CD4-positive, alpha-beta T cell (primary cell): ENCODE data around the gene C2orf72. TPM values are rescaled to one million over a fixed set of nuclear protein-coding genes. Genes with fewer than 3 reads are reported as not detected.
"Not testable (repeated sequence)": the region's sequence is repeated elsewhere in the genome, so short reads cannot be mapped to it uniquely, and the experiment has no call there.

Experiments
- ATAC-seq: fragments of 200-7000 bp; cut with Tn5 transposase; one replicate; pipeline ENCODE4 v1.10.0; 2022; ENCODE audit warnings: mild to moderate bottlenecking; ENCODE audit not compliant: poor library complexity
- CTCF ChIA-PET: fragments of 350-600 bp; sonication (Branson Sonifier 250); formaldehyde crosslinking; loops from one replicate; lab custom pipeline; 2021; ENCODE audit warnings: antibody characterized with exemption, inconsistent platforms; lab: Charles Lee
- POLR2A ChIA-PET: fragments of 350-600 bp; sonication (Branson Sonifier 250); formaldehyde crosslinking; loops from one replicate; lab custom pipeline; 2021; ENCODE audit warnings: antibody characterized with exemption, inconsistent platforms; lab: Charles Lee
- DNase-seq, 14 experiments: peaks; one replicate each; pipeline ENCODE4 v3.0.0-alpha.2; 2013 to 2020; ENCODE audit warnings: mixed read lengths in 2 of 14
- H3K27ac ChIP-seq, 2 donors: one replicate each; pipeline versions ENCODE4 v1.5.1 to v1.7.0; 2013; ENCODE audit warnings: low read length in 2 of 2, low read depth in 1 of 2, mild to moderate bottlenecking in 1 of 2
- H3K27me3 ChIP-seq, 2 experiments: 1 replicate in 1 of 2; 2 replicates in 1 of 2; pipeline versions ENCODE4 v1.6.1 to v1.7.0; 2013; ENCODE audit warnings: low read length in 2 of 2, control low read depth in 1 of 2, mild to moderate bottlenecking in 1 of 2, moderate library complexity in 1 of 2; ENCODE audit not compliant: insufficient read depth in 2 of 2, control insufficient read depth in 1 of 2
- H3K36me3 ChIP-seq: one replicate; pipeline ENCODE4 v1.6.1; 2013; ENCODE audit warnings: low read length, control low read depth; ENCODE audit not compliant: insufficient read depth
- H3K4me1 ChIP-seq: one replicate; pipeline ENCODE4 v1.6.1; 2013; ENCODE audit warnings: low read length, control low read depth; ENCODE audit not compliant: insufficient read depth
- H3K4me3 ChIP-seq: one replicate; pipeline ENCODE4 v1.5.1; 2013; ENCODE audit warnings: mild to moderate bottlenecking, low read length, moderate library complexity
- H3K9me3 ChIP-seq, 2 experiments: 1 replicate in 1 of 2; 2 replicates in 1 of 2; pipeline versions ENCODE4 v1.6.1 to v1.7.0; 2013; ENCODE audit warnings: low read length in 2 of 2, mild to moderate bottlenecking in 2 of 2, control low read depth in 1 of 2, moderate library complexity in 1 of 2; ENCODE audit not compliant: control insufficient read depth in 1 of 2, insufficient read depth in 1 of 2
- H3K27ac Mint-ChIP-seq: one replicate; pipeline ENCODE4 v1.8.0; 2020; ENCODE audit warnings: mixed read lengths
- H3K27me3 Mint-ChIP-seq: one replicate; pipeline ENCODE4 v1.8.0; 2021; ENCODE audit warnings: mixed read lengths
- H3K36me3 Mint-ChIP-seq: one replicate; pipeline ENCODE4 v1.8.0; 2021; ENCODE audit warnings: low read depth, mixed read lengths
- H3K4me1 Mint-ChIP-seq: one replicate; pipeline ENCODE4 v1.8.0; 2021; ENCODE audit warnings: low read depth, mixed read lengths
- H3K4me3 Mint-ChIP-seq: one replicate; pipeline ENCODE4 v1.8.0; 2020; ENCODE audit warnings: mild to moderate bottlenecking, mixed read lengths
- H3K9me3 Mint-ChIP-seq: one replicate; pipeline ENCODE4 v1.8.0; 2020; ENCODE audit warnings: mixed read lengths
- CTCF ChIP-seq: fragments of 200-600 bp; IDR thresholded peaks from one replicate; pipeline ENCODE4 v1.8.0; 2022; ENCODE audit warnings: antibody characterized with exemption, mild to moderate bottlenecking
- intact Hi-C, 2 experiments: fragments of 100-400 bp; cut with DNase I in 1 of 2; cut with micrococcal nuclease in 1 of 2; formaldehyde crosslinking; loops; one replicate each; pipeline versions ENCODE4 v1.15.1 to v1.9.0; 2023 to 2025; cut with DNase I, micrococcal nuclease
- total RNA-seq, 174 experiments: library from RNA in 2 of 174; stranded (reverse) in 2 of 174; gene quantifications; one replicate each; pipeline ENCODE4 v1.2.3 and lab custom pipeline; 2021 to 2026

The C2orf72 gene
- total RNA-seq, 2 experiments from 2014 or later: not detected

DNA sequence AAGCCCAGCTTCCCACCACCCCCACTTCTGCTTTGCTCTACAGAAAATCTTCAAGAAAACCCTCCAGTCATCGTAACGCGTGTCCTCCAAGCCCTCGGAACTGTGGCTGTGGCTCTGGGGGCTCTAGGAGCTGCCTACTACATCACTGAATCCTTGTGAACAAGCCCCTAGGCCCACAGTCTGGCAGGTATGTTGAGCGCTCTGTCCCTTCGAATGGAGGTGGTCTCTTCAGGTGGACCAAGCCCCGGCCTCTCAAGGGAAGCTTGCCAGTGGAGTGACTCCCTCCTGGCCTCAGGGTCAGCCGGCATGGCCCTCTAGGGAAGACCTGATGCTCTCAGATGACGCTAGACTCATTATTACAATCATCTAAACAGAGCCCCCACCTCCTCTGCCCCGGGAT, 34.7 kb upstream of the C2orf72 start:
- peaks cover 49% of the 10 kb centered on the region for H3K27me3 Mint-ChIP-seq
- peaks cover 5% of the 10 kb centered on the region for H3K9me3 Mint-ChIP-seq
- Histone ChIP-seq H3K4me1 (no peaks in the 10 kb centered on the region), H3K36me3 (no peaks in the 10 kb centered on the region), H3K27me3 (peaks cover 6 to 26% of the 10 kb centered on the region in 2 experiments), H3K4me3 (no peak overlapping the region), H3K9me3 (peaks cover 0 to 6% of the 10 kb centered on the region in 2 experiments), H3K27ac (no peak overlapping the region)
- H3K27ac Mint-ChIP-seq: no peak overlapping the region
- no peak for DNase-seq
- no peaks in the 10 kb centered on the region for H3K4me1 Mint-ChIP-seq
- no peak for ATAC-seq
- POLR2A ChIA-PET: interaction anchor here (0.6 kb wide), 1 partner anchor 1247 kb away, joined by 3 read pairs; no protein-coding TSS in a partner anchor
- no peaks in the 10 kb centered on the region for H3K36me3 Mint-ChIP-seq
- no peak overlapping the region for H3K4me3 Mint-ChIP-seq
- CTCF ChIA-PET: no interaction called here
- no peak for TF ChIP-seq CTCF
- intact Hi-C loops: no loop called here

DNA sequence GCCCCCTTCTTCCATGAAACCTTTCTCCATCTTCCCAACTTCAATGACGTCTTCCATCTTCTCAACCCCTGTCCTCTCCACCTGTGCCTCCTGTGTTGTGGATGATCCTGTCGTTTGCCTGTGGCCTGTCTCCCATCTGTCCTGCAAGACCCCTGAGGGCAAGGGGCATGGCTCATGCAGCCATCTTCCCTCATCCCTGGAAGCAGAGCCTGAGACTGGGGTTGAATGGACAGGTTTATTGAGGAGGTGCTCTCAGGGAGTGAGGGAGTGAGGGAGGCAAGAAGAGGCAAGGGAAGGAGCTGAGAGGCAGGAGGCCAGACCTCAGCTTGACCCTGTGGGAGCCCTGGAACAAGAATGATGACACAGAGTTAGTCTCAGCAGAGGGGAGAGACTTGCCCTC, 34.1 kb upstream of the C2orf72 start:
- Mint-ChIP-seq H3K36me3 (no peaks in the 10 kb centered on the region), H3K4me1 (no peaks in the 10 kb centered on the region), H3K27ac (no peak overlapping the region), H3K27me3 (peaks cover 49% of the 10 kb centered on the region), H3K9me3 (peaks cover 5% of the 10 kb centered on the region), H3K4me3 (no peak overlapping the region)
- CTCF ChIA-PET: no interaction called here
- Histone ChIP-seq H3K27me3 (peaks cover 6 to 26% of the 10 kb centered on the region in 2 experiments), H3K4me3 (no peak overlapping the region), H3K9me3 (peaks cover 0 to 6% of the 10 kb centered on the region in 2 experiments), H3K27ac (no peak overlapping the region), H3K4me1 (no peaks in the 10 kb centered on the region), H3K36me3 (no peaks in the 10 kb centered on the region)
- intact Hi-C loops: no loop called here
- POLR2A ChIA-PET: interaction anchor here (0.6 kb wide), 1 partner anchor 1247 kb away, joined by 3 read pairs; no protein-coding TSS in a partner anchor
- no peak for TF ChIP-seq CTCF
- no peak for ATAC-seq
- no peak for DNase-seq

- CTCF ChIA-PET, H3K4me1 Mint-ChIP-seq: not testable (repeated sequence)
Measured at GRCh38 chr2:231004930-231005329, 32.4 kb upstream of the C2orf72 start.

More at GRCh38 chr2:231004930-231005329, 32.4 kb upstream of the C2orf72 start:
- POLR2A ChIA-PET: interaction anchor here (0.6 kb wide), 1 partner anchor 123 kb away, joined by 5 read pairs; no protein-coding TSS in a partner anchor
- H3K4me3 Mint-ChIP-seq, intact Hi-C loops, H3K36me3 ChIP-seq, H3K4me3 ChIP-seq, H3K9me3 ChIP-seq, H3K27ac Mint-ChIP-seq, ATAC-seq, H3K27ac ChIP-seq, H3K36me3 Mint-ChIP-seq, H3K9me3 Mint-ChIP-seq, DNase-seq, H3K4me1 ChIP-seq: not testable (repeated sequence)
- peaks cover 6 to 17% of the 10 kb centered on the region in 2 experiments for H3K27me3 ChIP-seq
- H3K27me3 Mint-ChIP-seq: peaks cover 33% of the 10 kb centered on the region
